ENCODE data around the gene PANK1. TPM values are rescaled to one million over a fixed set of nuclear protein-coding genes. Genes with fewer than 3 reads are reported as not detected.

The PANK1 gene
- polyA plus RNA-seq, 4 donors = 13.1 to 27.7 (median 21.4) TPM

DNA sequence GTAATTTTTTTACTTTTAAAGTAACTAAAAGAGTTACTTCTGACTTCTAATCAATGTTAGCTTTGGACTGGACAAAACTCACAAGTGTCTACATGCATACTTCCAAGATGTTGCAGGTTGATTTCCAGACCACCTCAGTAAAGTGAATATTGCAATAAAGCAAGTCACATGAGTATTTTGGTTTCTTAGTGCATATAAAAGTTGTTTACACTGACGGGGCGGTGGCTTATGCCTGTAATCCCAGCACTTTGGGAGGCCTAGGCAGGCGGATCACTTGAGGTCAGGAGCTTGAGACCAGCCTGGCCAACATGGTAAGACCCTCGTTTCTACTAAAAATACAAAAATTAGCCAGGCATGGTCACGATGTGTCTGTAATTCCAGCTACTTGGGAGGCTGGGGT, 40.8 kb downstream of the PANK1 start:
- Histone ChIP-seq H3K27ac (ENCODE audit: low read depth in 1 of 3, low read length in 2 of 3) (no peak overlapping the region), H3K27me3 (ENCODE audit: control insufficient read depth in 3 of 3, insufficient read depth in 3 of 3, low read length in 3 of 3) (no peaks in the 10 kb centered on the region), H3K4me1 (ENCODE audit: control insufficient read depth in 3 of 3, insufficient read depth in 2 of 3, low read depth in 1 of 3, low read length in 2 of 3) (peaks cover 0 to 10% (median 0%) of the 10 kb centered on the region in 3 donors), H3K9me3 (ENCODE audit: control insufficient read depth in 2 of 2, insufficient read depth in 1 of 2, low read depth in 1 of 2, low read length in 1 of 2) (no peaks in the 10 kb centered on the region), H3K36me3 (ENCODE audit: control insufficient read depth in 3 of 3, insufficient read depth in 2 of 3, low read depth in 1 of 3, low read length in 3 of 3) (peaks cover 0 to 12% (median 2%) of the 10 kb centered on the region in 3 donors), H3K4me3 (ENCODE audit: low read depth in 1 of 3, low read length in 3 of 3) (no peak overlapping the region)
- WGBS, 3 donors = 88 to 91% (median 88%) methylated on average over 5 of the region's 5 CpGs
- DNase-seq (no peak), FAIRE-seq (no peak)

DNA sequence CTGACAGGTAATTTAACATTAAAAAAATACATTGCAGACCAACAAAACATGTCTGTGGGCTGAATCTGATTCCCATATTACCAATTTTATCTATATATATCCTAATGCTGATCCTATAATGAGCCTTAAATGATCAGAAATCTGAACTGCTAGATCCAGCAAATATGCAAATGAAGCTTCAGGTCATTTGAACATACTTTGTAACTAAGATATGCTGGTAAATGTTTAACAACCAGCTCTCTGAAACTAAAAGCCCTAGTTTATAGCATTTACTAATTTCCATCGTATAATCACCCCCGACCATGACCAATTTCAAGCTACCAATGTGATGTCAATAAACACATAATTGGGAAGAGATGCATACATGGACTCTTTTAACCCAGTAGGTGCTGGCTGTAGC, 42.1 kb downstream of the PANK1 start:
- DNase-seq (peak in 1 of 2 donors; percentile 14), FAIRE-seq (no peak)
- no peaks in the 10 kb centered on the region for H3K27me3 ChIP-seq (ENCODE audit: control insufficient read depth in 3 of 3, insufficient read depth in 3 of 3, low read length in 3 of 3)
- H3K36me3 ChIP-seq (ENCODE audit: control insufficient read depth in 3 of 3, insufficient read depth in 2 of 3, low read depth in 1 of 3, low read length in 3 of 3) = peaks cover 0 to 9% (median 7%) of the 10 kb centered on the region in 3 donors
- peaks cover 0 to 10% (median 0%) of the 10 kb centered on the region in 3 donors for H3K4me1 ChIP-seq (ENCODE audit: control insufficient read depth in 3 of 3, insufficient read depth in 2 of 3, low read depth in 1 of 3, low read length in 2 of 3)
- no peaks in the 10 kb centered on the region for H3K9me3 ChIP-seq (ENCODE audit: control insufficient read depth in 2 of 2, insufficient read depth in 1 of 2, low read depth in 1 of 2, low read length in 1 of 2)
- H3K27ac ChIP-seq (ENCODE audit: low read depth in 1 of 3, low read length in 2 of 3) = peak overlapping the region in 1 of 3 donors; percentile 46
- WGBS, 3 donors = 45 to 75% (median 45%) methylated on average over 2 of the region's 2 CpGs
- H3K4me3 ChIP-seq (ENCODE audit: low read depth in 1 of 3, low read length in 3 of 3) = no peak overlapping the region

DNA sequence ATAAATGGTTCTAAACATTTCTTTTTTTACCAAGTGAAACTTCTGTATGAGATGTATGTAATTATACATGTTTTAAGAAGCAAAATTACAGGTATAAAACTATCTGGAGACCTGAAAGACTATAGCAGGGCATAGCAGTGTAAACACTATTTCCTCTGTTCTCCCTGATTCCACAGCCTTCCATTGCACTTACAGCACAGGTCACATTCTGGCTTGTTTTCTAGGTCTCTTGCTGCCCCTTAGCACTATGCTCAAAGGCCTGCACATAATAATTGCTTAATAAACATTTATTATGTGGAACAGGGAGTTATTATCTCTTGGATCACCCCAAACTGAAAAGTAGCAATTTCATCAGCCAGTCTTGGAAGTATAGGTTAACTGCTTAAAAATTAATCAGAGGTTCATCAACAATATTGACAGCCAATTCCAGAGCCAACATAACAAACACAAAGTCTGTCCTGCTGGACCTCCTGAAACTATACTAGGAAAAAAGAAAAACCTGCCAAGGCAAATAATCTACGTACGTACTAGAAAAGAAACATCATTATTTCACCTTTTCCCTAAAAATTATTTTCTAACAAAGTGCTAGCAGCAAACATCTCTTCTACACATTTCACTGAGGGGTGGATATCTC, 43.2 kb downstream of the PANK1 start:
- Histone ChIP-seq H3K4me3 (ENCODE audit: low read depth in 1 of 3, low read length in 3 of 3) (no peak overlapping the region), H3K4me1 (ENCODE audit: control insufficient read depth in 3 of 3, insufficient read depth in 2 of 3, low read depth in 1 of 3, low read length in 2 of 3) (peaks cover 0 to 10% (median 0%) of the 10 kb centered on the region in 3 donors), H3K27me3 (ENCODE audit: control insufficient read depth in 3 of 3, insufficient read depth in 3 of 3, low read length in 3 of 3) (no peaks in the 10 kb centered on the region), H3K36me3 (ENCODE audit: control insufficient read depth in 3 of 3, insufficient read depth in 2 of 3, low read depth in 1 of 3, low read length in 3 of 3) (peaks cover 0 to 13% (median 6%) of the 10 kb centered on the region in 3 donors), H3K9me3 (ENCODE audit: control insufficient read depth in 2 of 2, insufficient read depth in 1 of 2, low read depth in 1 of 2, low read length in 1 of 2) (no peaks in the 10 kb centered on the region), H3K27ac (ENCODE audit: low read depth in 1 of 3, low read length in 2 of 3) (peak overlapping the region in 1 of 3 donors; percentile 46)
- WGBS, 3 donors = 91 to 96% (median 95%) methylated on average over 2 of the region's 2 CpGs
- no peak for FAIRE-seq
- no peak for DNase-seq

DNA sequence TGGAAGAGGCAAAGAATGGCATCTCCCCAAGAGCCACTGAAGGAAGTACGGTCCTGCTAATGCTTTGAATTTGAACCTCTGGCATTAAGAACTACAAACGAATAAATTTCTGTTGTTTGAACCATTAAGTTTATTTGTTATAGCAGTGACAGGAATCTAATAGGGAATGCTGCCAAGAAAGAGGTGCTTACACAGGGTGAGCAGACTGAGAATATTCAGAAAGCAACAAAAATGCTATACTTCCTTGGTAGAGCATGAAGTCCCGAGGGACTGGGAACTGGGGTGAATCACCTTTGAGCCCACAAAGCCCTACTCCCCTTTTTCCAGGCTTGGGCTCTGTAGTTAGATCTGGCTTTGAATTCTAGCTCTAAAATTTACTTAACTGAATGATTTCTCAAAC, 45.0 kb downstream of the PANK1 start:
- no peak overlapping the region for H3K4me3 ChIP-seq (ENCODE audit: low read depth in 1 of 3, low read length in 3 of 3)
- H3K36me3 ChIP-seq (ENCODE audit: control insufficient read depth in 3 of 3, insufficient read depth in 2 of 3, low read depth in 1 of 3, low read length in 3 of 3) = peaks cover 0 to 12% (median 10%) of the 10 kb centered on the region in 3 donors
- no peak for FAIRE-seq
- WGBS, 3 donors = 86 to 90% (median 89%) methylated on average over 3 of the region's 3 CpGs
- H3K4me1 ChIP-seq (ENCODE audit: control insufficient read depth in 3 of 3, insufficient read depth in 2 of 3, low read depth in 1 of 3, low read length in 2 of 3) = peaks cover 0 to 10% (median 0%) of the 10 kb centered on the region in 3 donors
- DNase-seq = no peak
- no peaks in the 10 kb centered on the region for H3K9me3 ChIP-seq (ENCODE audit: control insufficient read depth in 2 of 2, insufficient read depth in 1 of 2, low read depth in 1 of 2, low read length in 1 of 2)
- H3K27me3 ChIP-seq (ENCODE audit: control insufficient read depth in 3 of 3, insufficient read depth in 3 of 3, low read length in 3 of 3) = no peaks in the 10 kb centered on the region
- no peak overlapping the region for H3K27ac ChIP-seq (ENCODE audit: low read depth in 1 of 3, low read length in 2 of 3)

DNA sequence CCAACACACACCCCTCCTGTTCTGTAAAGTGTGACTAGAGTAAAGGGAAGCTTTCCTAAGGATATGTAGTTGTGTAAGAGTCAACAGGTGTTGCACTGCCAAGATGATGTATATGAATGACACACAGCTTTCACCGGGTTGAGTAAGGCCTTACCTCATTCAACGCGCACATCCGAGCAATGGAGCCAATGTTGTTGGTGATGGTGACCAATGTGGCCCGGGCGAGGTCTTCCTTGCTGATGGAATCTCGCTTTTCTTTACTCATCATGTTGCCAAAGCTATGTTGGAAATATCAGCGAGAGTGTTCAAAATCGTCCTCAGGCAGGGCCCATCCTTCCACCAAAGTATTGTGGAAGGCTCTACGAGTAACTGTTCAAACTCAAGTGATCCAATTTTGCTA, 52.0 kb downstream of the PANK1 start:
- no peak for FAIRE-seq
- H3K27ac ChIP-seq (ENCODE audit: low read depth in 1 of 3, low read length in 2 of 3) = peak overlapping the region in 1 of 3 donors; percentile 88
- no peak overlapping the region for H3K4me3 ChIP-seq (ENCODE audit: low read depth in 1 of 3, low read length in 3 of 3)

DNA sequence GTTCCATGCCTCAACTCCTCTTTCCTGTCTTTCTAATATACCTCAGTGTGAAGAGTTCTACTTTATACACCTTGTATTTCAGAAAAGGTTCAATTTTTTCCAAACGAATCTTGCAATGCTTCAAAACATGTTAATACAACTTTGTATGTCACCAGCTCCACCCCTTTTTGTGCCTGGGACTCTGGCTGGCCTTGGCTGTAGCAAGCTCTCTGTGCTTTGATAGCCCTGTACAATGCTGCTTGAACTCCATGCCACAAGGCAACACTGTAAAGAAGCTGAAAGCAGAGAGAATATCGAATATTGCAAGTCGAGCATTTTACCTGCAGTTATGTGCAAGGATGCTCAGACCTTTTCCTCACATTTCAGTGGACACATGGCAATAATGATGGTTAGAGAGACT, 52.5 kb downstream of the PANK1 start:
- peak in 1 of 2 donors; percentile 8 for DNase-seq
- Histone ChIP-seq H3K4me3 (ENCODE audit: low read depth in 1 of 3, low read length in 3 of 3) (no peak overlapping the region), H3K27me3 (ENCODE audit: control insufficient read depth in 3 of 3, insufficient read depth in 3 of 3, low read length in 3 of 3) (no peaks in the 10 kb centered on the region), H3K27ac (ENCODE audit: low read depth in 1 of 3, low read length in 2 of 3) (peak overlapping the region in 1 of 3 donors; percentile 88), H3K4me1 (ENCODE audit: control insufficient read depth in 3 of 3, insufficient read depth in 2 of 3, low read depth in 1 of 3, low read length in 2 of 3) (peaks cover 0 to 8% (median 0%) of the 10 kb centered on the region in 3 donors), H3K9me3 (ENCODE audit: control insufficient read depth in 2 of 2, insufficient read depth in 1 of 2, low read depth in 1 of 2, low read length in 1 of 2) (no peaks in the 10 kb centered on the region), H3K36me3 (ENCODE audit: control insufficient read depth in 3 of 3, insufficient read depth in 2 of 3, low read depth in 1 of 3, low read length in 3 of 3) (peaks cover 0 to 12% (median 11%) of the 10 kb centered on the region in 3 donors)
- 92 to 97% (median 95%) methylated on average over 3 of the region's 3 CpGs for WGBS, 3 donors
- FAIRE-seq = no peak

More for the DNA sequence above, 52.0 kb downstream of the PANK1 start:
- H3K36me3 ChIP-seq (ENCODE audit: control insufficient read depth in 3 of 3, insufficient read depth in 2 of 3, low read depth in 1 of 3, low read length in 3 of 3) = peaks cover 0 to 14% (median 12%) of the 10 kb centered on the region in 3 donors
- no peaks in the 10 kb centered on the region for H3K9me3 ChIP-seq (ENCODE audit: control insufficient read depth in 2 of 2, insufficient read depth in 1 of 2, low read depth in 1 of 2, low read length in 1 of 2)
- H3K4me1 ChIP-seq (ENCODE audit: control insufficient read depth in 3 of 3, insufficient read depth in 2 of 3, low read depth in 1 of 3, low read length in 2 of 3) = peaks cover 0 to 8% (median 0%) of the 10 kb centered on the region in 3 donors
- H3K27me3 ChIP-seq (ENCODE audit: control insufficient read depth in 3 of 3, insufficient read depth in 3 of 3, low read length in 3 of 3) = no peaks in the 10 kb centered on the region
- 92 to 93% (median 93%) methylated on average over 10 of the region's 10 CpGs for WGBS, 3 donors
- DNase-seq = no peak

DNA sequence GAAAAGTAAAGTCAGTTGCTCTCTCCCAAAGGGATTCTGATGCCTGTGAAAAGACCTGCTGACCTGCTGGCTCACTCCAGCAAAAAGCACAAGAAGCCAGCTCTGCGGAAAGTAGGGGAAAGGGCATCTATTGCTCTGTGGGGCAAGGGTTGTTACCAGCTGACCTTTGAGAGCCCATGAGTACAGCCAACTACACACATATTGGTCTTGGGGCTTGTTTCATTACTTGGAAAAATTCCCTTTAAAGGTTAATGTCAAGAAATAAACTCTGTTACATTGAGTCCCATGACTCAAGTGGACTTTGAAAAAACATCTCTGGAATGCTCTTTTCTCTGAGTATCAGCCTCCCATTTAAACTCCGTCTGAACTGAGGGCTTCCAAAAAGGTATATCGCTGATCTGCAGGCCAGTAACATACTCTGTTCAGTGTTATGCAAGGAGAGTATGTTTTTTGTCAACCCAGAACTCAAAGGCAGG, 53.2 kb downstream of the PANK1 start:
- WGBS, 3 donors = 64 to 77% (median 67%) methylated on average over 3 of the region's 3 CpGs
- Histone ChIP-seq H3K4me1 (ENCODE audit: control insufficient read depth in 3 of 3, insufficient read depth in 2 of 3, low read depth in 1 of 3, low read length in 2 of 3) (peaks cover 0 to 8% (median 0%) of the 10 kb centered on the region in 3 donors), H3K27ac (ENCODE audit: low read depth in 1 of 3, low read length in 2 of 3) (peak overlapping the region in 1 of 3 donors; percentile 88), H3K27me3 (ENCODE audit: control insufficient read depth in 3 of 3, insufficient read depth in 3 of 3, low read length in 3 of 3) (no peaks in the 10 kb centered on the region), H3K9me3 (ENCODE audit: control insufficient read depth in 2 of 2, insufficient read depth in 1 of 2, low read depth in 1 of 2, low read length in 1 of 2) (no peaks in the 10 kb centered on the region), H3K36me3 (ENCODE audit: control insufficient read depth in 3 of 3, insufficient read depth in 2 of 3, low read depth in 1 of 3, low read length in 3 of 3) (peaks cover 0 to 12% (median 9%) of the 10 kb centered on the region in 3 donors), H3K4me3 (ENCODE audit: low read depth in 1 of 3, low read length in 3 of 3) (no peak overlapping the region)
- FAIRE-seq = no peak
- peak; percentile 68 to 88 for DNase-seq

DNA sequence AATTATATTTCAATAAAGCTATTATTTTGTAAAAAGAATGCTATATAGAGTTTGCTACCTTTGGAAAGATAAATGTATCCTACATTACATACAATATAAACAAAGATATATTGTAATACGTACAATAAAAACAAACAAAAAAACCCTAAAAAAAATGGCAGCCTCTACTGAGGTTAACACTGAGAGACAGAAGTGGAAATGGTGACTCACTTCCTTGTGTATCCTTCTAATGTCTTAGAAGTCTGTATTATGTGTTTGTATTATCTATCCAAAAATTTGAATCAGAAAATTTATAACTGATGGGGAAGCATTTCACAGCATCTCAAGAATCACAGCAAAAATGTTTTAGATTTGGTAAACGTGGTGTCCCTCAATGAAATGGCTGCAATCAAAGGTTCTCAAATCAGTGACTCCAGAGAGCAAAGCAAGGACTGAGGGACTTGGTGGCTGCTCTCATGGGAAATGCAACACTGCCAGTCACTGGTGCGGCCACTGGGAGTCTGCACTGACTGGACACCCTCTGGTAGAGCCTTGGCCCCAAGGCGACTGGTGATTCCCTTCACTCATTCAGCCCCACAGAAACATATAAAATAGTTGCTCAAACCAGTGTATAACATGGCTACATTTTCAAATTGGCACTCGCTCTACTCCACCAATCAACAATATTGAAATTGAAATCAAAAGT, 53.8 kb downstream of the PANK1 start:
- peak overlapping the region in 2 of 3 donors; percentile 37 to 88 for H3K27ac ChIP-seq (ENCODE audit: low read depth in 1 of 3, low read length in 2 of 3)
- FAIRE-seq (no peak), DNase-seq (no peak)
- H3K36me3 ChIP-seq (ENCODE audit: control insufficient read depth in 3 of 3, insufficient read depth in 2 of 3, low read depth in 1 of 3, low read length in 3 of 3) = peaks cover 0 to 12% (median 9%) of the 10 kb centered on the region in 3 donors
- WGBS, 3 donors = 89 to 94% (median 90%) methylated on average over 5 of the region's 5 CpGs
- H3K27me3 ChIP-seq (ENCODE audit: control insufficient read depth in 3 of 3, insufficient read depth in 3 of 3, low read length in 3 of 3) = no peaks in the 10 kb centered on the region
- H3K4me3 ChIP-seq (ENCODE audit: low read depth in 1 of 3, low read length in 3 of 3) = no peak overlapping the region
- peaks cover 0 to 8% (median 0%) of the 10 kb centered on the region in 3 donors for H3K4me1 ChIP-seq (ENCODE audit: control insufficient read depth in 3 of 3, insufficient read depth in 2 of 3, low read depth in 1 of 3, low read length in 2 of 3)
- H3K9me3 ChIP-seq (ENCODE audit: control insufficient read depth in 2 of 2, insufficient read depth in 1 of 2, low read depth in 1 of 2, low read length in 1 of 2) = no peaks in the 10 kb centered on the region

Measured in small intestine (tissue), 7 donors.